NCI-H1105 treated with DMSO at 0.1 percent for 48 hours (cell line): ENCODE data around the gene TBC1D4.
"Not testable (repeated sequence)": the region's sequence is repeated elsewhere in the genome, so short reads cannot be mapped to it uniquely, and the experiment has no call there.

ENCODE experiments used
- DNase-seq: peaks from one replicate; lab custom pipeline; 2025; lab: John Stamatoyannopoulos, UW

The TBC1D4 gene

DNA sequence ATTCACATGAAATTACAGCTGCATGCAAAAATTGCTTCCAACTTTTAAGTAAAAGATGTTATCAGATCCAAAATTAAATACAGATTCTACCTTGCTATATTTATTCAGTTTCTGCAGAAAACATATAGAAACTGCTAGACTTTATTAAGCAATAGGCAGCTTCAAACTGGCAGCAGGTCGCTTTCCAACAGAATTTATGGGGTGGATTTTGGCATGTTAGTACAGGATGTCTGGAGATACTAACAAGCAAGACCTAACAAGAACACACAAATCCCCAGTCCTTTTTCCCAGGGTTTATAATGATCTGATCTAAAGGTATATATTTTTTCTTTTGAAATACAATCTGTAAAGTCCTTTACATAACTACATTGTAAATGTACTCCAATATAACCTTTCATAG, 27.5 kb downstream of the TBC1D4 start:
- no peak for DNase-seq

DNA sequence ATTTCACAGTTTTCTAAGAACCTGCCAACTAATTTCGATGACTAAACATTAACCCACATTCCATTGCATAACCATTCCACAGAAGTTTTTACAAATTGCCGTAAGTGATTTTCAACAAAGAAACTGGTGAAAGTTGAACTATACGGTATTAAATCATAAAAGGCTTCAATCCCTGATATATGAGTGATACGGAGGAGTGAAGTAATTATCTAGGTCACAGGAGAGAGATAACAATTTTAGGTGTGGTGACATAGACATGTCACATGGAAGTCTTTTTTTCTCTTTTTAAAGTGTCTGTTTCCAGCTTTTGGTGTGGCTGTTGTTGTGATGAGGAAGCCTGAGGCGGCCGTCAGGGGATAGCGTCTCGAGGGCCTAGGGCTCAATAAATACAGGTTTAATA, 29.4 kb downstream of the TBC1D4 start:
- no peak for DNase-seq

DNA sequence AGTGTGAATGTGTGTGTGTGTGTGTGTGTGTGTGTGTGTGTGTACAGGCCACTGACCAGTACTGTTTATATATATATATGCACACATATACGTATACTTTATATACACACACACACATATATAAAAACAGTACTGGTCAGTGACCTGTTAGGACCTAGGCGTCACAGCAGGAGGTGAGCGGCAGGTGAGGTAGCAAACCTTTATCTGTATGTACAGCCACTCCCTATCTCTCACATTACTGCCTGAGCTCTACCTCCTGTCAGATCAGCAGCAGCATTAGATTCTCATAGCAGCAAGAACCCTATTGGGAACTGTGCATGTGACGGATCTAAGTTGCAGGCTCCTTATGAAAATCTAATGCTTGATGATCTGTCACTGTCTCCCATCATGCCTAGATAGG, 34.5 kb downstream of the TBC1D4 start:
- DNase-seq, result no peak

DNA sequence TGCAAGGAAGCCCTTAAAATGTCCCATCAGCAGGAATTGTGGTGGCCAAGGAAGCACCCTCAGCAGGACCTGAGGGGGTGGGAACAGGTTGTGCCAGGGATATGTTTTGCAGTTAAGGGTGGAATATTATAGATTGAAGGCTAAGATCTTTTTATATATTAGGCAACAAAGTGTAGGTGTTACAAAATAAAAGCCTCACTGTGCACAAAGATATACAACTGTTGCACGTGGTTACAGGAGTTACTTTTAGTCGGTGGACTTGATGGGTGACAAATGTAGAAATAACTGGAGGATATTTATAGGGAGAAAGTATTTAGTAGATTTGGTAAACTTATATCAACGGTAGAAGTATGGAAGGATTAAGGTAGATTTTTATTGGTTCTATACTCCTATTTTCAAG, 35.1 kb downstream of the TBC1D4 start:
- DNase-seq, result no peak

DNA sequence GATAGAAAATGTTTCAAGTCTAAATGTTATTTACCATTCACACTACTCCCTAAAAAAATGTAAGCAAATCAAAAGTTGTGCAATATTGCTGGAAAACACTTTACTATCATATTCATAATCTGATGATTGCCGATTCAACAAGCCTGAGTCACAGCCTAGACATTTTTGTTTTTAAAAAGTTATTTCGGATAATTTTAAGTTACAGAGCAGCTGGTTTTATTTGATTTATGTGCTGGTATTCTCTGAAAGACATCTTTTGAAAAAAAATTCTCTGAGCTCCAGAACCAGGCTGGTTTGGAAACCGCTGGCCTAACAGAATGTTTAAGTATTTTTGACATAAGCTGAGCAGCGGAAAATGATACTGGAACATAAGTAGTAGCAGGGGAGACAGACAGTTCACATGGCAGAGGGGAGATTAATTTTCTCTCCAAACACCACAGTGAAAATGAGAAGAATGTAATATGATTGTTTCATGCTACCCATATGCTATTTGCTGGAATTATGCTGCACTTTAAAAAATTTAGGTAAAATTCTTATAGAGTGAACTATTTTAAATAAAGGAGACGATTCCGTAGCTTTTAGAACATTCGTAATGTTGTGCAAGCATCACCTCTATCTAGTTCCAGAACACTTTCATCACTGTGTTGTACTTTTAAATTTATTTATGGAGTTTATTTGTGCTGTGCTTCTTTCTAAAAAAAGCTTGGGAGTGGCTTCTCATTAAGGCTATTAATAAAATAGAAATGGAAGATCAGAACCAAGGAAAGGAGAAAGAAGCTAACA, 36.1 kb downstream of the TBC1D4 start:
- DNase-seq, result no peak

DNA sequence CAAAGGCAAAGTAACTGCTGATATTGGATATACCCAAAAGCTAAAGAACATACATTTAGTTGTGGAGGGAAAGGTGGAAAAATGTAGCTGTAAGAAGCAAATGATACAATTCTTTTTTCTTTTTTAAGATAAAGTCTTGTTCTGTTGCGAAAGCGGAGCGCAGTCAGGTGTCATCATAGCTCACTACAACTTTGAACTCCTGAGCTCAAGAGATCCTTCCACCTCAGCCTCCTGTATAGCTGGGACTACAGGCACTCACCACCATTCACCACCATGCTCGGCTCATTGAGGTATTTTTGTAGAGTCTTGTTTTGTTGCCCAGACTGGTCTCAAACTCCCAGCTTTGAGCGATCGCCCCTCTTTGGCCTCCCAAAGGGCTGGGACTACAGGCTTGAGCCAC, 38.0 kb downstream of the TBC1D4 start:
- no peak for DNase-seq

DNA sequence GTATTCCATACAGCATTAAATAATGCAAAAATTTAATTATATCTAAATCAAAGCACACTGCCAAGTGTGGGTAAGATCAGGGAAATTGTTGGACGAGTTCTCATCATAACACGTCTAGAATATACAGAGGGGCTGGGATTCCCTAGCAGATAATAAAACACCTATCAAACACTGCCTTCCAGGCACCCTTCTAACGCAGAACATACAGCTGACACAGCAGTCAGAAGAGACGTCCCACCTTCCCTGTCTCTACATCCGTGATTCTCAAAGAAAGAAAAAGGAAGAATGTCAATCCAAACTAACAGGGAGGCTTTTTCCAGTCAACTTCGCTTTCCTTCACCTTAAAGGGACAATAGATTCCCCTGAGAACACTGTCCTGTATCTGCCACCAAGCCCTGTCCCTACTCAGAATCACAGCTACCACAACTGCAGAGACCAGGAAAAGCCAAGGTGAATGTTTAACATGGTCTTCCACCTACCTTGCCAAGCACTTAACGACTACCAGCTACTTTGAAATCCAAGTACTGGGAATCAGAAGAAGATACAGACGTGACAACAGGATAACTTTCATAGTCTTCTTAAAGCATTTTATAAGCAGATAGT, 38.5 kb downstream of the TBC1D4 start:
- DNase-seq, result no peak

DNA sequence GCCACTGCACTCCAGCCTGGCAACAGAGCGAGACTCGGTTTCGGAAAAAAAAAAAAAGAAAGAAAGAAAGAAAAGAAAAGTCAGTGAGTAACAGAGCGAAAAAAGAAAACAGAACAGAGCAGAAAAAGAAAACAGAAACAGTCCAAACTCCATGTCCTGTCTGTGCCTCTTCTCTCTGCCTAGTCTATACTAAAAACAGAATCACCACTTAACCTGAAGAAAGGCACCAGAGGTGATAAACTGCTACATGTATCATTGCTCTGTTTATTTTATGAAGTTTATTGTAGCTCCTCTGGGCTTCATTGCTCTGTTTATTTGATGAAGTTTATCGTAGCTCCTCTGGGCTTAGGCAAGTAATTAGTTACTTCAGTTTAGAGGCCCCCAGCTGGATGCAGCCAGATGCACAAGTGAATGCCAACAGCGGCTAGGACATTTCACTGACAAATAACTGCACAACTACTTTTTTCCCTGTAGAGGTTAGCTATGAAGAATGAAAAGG, 39.2 kb downstream of the TBC1D4 start:
- no peak for DNase-seq

DNA sequence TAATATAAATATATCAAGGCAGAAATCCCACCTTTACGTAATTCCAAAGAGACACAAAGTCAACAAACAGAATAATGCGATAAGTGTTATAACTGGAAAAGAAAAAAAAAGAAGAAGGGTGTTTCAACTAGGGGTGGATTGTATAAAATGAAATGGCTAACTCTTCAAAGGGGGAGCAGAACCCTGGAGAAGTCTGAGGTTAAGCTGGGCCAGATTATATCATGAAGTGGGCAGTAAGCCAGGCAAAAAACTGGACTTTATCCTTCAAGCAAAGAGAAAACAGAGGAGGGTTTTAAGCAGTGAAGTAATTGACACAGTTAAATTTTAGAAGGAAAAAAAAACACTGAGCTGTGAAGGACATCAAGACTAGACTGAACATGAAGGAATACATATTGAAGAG, 41.9 kb downstream of the TBC1D4 start:
- DNase-seq, result no peak

DNA sequence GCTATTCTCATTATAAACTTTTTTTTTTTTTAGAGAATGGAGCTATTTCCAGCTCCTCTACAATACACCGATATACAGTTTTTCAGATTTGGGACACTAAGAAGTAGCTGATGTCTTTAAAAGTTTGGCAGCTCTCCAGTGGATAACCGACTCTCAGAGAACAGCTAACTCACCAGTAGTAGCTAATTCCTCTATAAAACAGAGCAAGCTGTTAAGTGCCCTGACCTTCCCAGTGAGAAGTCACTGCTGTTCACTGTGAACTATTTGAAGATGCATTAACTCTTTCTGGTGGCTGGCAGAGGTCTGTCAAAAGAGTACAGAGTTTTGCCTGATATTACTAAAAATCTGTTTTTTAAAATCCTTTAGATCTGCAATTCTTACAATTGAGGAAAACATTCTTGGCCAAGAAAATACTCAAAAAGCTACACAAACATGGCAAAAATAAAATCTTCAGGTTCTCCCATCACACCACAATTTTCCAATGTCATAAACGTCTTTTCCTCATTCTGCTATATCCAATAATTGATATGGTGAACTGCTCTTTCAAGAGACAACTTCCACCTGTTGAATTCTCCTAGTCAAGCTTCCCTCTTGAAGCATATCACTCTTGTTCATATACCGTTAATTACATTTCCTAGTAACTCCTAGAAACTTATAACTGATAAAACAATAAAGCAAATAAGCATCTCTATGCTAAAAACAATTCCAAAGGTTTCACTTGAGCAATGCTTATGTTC, 44.2 kb downstream of the TBC1D4 start:
- no peak for DNase-seq

DNA sequence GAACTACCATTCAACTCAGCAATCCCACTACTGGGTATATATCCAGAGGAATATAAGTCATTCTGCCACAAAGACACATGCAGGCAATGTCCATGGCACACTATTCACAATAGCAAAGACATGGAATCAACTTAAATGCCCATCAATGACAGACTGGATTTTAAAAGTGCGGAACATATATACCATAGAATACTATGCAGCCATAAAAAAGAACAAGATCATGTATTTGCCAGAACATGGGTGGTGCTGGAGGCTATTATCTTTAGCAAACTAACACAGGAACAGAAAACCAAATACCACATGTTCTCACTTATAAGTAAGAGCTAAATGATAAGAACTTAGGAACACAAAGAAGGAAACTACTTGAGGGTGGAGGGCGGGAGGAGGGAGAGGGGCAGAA, 47.8 kb downstream of the TBC1D4 start:
- not testable (repeated sequence) for DNase-seq

DNA sequence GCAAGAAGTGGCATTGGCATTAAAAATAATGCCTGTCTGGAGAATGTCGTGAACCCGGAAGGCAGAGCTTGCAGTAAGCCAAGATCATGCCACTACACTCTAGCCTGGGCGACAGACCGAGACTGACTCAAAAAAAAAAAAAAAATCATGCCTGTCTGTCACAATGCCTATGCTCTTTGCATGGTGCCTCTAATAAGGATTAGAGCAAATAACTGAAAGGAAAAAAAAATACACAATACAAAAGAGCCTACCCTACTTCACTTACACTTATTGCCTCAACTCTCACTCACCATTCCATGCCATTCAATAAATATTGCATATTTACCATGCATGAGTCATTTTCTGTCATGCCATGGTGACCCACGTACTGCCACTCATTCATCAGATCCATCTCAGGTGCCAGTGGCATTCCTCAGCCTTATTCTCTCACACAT, 49.1 kb downstream of the TBC1D4 start:
- no peak for DNase-seq

DNA sequence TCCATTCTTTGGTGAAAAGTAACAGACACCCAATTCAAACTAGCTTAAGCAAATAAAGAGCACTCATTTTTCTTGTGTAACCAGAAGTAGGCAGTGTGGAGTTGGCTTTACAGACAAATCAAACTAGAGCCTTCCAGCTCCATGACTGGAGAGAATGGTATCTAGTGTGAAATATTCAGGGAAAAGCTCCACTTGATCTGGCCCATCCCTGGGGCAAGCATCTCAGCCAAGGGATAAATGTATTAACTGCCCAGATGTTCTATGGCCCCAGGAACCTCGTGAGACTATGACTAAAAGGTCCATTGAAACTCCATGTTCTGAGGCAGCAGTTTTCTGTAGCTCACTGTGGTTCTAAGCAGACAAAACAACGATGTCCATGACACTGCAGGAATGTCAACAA, 49.9 kb downstream of the TBC1D4 start:
- no peak for DNase-seq

DNA sequence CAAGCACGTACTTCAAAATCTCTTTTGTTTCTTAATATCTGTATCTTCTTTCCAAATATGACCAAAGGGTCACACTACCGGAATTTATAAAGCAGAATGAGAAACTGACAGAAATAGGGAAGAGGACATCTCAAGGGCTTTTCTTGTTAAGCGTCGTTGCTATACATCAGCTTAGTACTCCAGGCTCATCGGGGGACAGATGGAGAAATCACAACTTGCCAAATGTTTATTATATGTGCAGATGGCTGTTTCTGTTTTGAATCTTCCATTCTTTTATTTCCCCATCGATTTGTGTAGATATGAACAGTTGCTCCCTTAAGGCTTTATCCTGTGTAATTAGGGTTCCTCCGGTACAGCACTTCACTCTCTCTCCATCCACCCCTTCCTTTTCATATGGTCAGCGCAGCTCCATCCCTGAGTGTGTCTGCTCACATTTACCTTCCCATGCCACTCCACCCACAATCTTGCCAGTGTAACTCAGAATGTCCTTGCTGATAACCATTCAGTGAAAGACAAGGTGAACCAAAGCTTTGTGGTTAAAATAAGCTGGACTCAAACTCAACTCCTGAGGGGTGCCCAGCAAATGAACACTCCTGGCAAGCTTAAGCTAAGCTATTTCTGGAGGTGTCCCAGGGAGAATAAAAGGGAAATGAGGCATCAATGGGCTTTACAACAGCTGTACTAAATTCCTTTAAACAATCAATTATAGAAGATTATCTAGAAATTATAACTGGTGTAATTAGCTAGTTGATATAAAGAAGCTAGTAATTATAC, 51.3 kb downstream of the TBC1D4 start:
- no peak for DNase-seq

DNA sequence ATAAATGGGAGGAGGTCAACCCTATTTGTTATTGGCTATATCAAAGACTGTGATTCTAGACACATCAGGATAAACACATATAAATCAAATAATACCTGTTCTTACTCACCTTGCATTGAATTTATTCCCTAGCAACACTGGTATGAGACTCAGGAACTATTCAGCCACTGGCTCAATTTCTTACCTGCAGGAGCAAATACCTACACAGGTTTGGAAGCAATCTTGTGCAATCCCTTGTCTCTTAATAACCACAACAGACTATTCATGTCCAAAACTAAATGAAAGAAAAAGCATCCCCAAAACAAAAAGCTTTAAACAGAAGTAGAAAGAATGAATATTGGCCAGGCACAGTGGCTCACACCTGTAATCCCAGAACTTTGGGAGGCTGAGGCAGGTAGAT, 55.5 kb downstream of the TBC1D4 start:
- no peak for DNase-seq

DNA sequence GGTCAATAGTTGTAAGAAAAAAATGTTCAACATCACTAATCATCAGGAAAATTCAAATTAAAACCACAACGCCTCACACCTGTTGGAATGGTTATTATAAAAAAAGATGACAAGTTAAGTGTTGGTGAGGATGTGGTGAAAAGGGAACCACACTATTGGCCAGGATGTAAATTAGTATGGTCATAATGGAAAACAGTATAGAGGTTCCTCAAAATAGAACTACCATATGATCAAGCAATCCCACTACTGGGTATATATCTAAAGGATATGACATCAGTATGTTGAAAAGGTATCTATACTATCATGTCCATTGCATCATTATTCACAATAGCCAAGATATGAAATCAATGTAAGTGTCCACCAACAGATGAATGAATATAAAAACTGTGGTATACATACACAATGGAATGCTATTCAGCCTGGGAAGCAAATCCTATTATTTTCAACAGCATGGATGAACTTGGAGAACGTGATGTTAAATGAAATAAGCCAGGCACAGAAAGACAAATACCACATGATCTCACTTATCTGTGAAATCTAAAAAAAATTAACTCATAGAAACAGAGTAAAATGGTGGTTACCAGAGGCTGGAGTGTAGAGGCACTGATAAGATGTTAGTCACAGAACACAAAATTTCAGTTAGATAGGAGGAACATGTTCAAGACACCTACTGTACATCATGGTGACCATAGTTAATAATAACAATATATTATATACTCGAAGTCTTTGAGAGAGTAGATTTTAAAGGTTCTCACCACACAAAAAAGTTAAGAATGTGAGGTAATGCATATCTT, 56.6 kb downstream of the TBC1D4 start:
- DNase-seq, result no peak

DNA sequence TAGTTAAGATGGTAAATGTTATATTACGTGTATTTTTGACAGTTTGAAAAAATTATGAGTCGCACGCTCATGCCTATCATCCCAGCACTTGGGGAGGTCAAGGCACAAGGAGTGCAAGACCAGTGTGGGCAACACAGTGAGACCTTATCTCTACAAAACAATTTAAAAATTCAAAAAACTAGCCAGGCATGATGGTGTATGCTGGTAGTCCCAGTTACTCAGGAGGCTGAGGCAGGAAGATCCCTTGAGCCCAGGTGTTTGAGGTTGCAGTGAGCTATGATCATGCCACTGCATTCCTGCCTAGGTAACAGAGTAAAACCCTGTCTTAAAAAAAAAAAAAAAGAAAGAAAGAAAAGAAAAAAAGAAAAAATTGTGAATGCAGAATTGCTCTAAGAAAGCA, 58.0 kb downstream of the TBC1D4 start:
- no peak for DNase-seq

DNA sequence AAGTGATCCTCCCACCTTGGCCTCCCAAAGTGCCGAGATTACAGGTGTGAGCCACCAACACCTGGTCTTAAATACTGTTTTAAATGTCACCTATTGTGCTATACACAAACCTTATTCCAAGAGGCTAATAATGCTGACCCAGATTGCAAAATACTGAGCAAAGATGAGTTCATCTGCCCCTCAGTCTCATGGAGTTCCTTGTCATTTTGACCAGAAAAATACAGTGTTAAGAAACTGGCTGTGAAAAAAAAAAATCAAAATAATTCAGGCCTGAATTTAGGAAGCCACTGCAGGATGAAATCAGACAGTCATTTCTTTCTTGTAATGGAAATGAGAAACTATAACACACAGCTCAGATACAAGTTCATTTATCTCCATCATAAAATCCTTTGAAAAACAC, 59.9 kb downstream of the TBC1D4 start:
- no peak for DNase-seq

DNA sequence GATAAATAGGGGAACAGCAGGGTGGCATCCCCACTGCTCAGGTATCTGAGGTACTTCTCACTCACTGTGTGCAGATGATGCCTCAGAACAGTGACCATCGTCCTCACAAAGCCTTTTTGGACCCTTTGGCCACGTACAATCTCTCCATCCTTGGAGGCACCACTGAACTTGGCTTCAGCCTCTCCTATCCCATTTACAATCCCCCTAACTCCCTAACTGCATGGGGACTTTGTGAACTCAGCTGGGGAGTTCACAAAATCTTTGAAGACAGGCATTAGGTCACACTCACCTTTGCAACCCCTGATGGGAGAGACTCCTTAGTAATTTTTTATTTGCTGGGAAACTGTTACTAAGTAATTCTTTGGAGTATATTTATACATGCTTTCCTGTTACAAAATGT, 60.8 kb downstream of the TBC1D4 start:
- no peak for DNase-seq

DNA sequence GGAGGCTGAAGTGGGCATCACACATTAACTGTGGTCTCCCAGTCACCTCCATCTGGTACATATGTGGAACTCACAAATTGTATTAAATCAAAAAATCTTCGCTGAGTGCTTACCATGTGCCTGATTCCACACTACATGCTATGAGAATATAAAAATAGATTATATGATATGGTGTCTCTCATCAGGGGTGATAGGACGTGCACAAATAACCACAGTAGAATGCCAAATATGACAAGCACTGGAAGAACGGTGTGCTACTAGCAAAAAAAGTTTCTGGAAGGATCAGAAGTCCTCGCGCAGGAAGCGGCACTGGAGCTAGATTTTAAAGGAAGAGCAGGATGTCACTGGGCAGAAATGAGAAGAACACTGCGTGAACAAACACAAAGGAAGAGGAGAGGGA, 62.3 kb downstream of the TBC1D4 start:
- no peak for DNase-seq

DNA sequence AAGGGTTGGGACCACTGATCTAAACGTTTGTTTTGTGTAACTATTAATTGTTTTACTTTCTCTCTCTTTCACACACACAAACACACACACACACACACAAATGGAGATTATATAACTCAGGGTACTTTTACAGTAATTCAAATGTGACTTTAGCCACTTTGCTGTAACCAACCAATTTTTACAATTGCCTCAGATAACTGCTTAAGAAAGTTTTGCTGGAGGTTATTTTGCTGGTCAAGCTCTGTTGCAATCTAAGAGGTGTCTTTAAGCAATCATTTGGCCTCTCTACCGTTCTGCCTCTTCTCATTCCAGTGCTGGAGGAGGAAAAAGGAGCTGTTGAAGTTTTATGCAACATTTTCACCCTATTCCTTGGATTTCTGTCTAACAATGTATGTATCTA, 63.0 kb downstream of the TBC1D4 start:
- no peak for DNase-seq
